ENCODE results near the gene NALCN.

DNA sequence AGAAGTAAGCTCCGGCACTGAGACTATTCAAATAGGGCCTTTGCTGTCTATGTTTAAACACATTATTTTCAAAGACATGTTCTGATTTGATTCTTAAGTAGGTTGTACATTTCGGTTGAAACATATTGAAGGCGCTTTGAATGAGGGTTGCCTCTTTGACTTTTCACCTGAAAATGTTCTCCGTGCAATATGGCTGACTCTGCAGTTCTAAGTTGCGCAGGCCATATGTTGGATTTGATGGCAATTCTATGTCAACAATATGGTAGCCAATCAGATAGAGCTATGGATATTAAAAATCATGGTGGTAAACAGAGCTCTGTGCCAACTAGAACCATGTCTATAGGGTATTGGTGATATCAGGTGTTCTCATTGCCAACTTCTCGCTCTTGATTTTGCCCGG is 307.3 kb downstream of the NALCN start:
- TF ChIP-seq, protein P1, sequence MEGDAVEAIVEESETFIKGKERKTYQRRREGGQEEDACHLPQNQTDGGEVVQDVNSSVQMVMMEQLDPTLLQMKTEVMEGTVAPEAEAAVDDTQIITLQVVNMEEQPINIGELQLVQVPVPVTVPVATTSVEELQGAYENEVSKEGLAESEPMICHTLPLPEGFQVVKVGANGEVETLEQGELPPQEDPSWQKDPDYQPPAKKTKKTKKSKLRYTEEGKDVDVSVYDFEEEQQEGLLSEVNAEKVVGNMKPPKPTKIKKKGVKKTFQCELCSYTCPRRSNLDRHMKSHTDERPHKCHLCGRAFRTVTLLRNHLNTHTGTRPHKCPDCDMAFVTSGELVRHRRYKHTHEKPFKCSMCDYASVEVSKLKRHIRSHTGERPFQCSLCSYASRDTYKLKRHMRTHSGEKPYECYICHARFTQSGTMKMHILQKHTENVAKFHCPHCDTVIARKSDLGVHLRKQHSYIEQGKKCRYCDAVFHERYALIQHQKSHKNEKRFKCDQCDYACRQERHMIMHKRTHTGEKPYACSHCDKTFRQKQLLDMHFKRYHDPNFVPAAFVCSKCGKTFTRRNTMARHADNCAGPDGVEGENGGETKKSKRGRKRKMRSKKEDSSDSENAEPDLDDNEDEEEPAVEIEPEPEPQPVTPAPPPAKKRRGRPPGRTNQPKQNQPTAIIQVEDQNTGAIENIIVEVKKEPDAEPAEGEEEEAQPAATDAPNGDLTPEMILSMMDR (IDR thresholded peaks at IDR 0.05): no peak
- TF ChIP-seq POLR2A (IDR thresholded peaks at IDR 0.05): no peak

Data from right lobe of liver (tissue), 4 donors.